Vagina (tissue), 2 donors: ENCODE data around the gene SPTBN1. TPM values are rescaled to one million over a fixed set of nuclear protein-coding genes. Genes with fewer than 3 reads are reported as not detected.
A peak's percentile ranks its signal among the peaks of the same experiment; 100 is the strongest.
"Not testable (repeated sequence)": the region's sequence is repeated elsewhere in the genome, so short reads cannot be mapped to it uniquely, and the experiment has no call there.

Experiments
- DNase-seq, 2 donors: peaks; one replicate each; pipeline ENCODE4 v3.0.0-alpha.2; 2017; ENCODE audit errors: extremely low spot score in 2 of 2
- H3K27ac ChIP-seq: fragments of 200-600 bp; sonication (generic); one replicate; pipeline ENCODE4 v1.5.1; 2019
- H3K27me3 ChIP-seq: fragments of 200-600 bp; sonication (generic); one replicate; pipeline ENCODE4 v1.5.1; 2019
- H3K36me3 ChIP-seq, 2 donors: fragments of 200-600 bp; sonication (generic); one replicate each; pipeline ENCODE4 v1.5.1; 2017 to 2019
- H3K4me1 ChIP-seq: fragments of 200-600 bp; sonication (generic); one replicate; pipeline ENCODE4 v1.5.1; 2019
- H3K4me3 ChIP-seq, 2 donors: fragments of 200-600 bp; sonication (generic); 1 replicate in 1 of 2; 2 replicates in 1 of 2; pipeline ENCODE4 v1.5.1; 2016 to 2019
- H3K9me3 ChIP-seq: fragments of 200-600 bp; sonication (generic); one replicate; pipeline ENCODE4 v1.5.1; 2019
- POLR2A ChIP-seq, 2 donors: fragments of 450-650 bp; IDR thresholded peaks; one replicate each; pipeline ENCODE4 v1.6.1; 2017; ENCODE audit warnings: antibody characterized with exemption in 2 of 2, mild to moderate bottlenecking in 2 of 2, moderate library complexity in 2 of 2
- POLR2AphosphoS5 ChIP-seq, 2 donors: sonication (generic); formaldehyde crosslinking; IDR thresholded peaks; one replicate each; pipeline ENCODE4 v1.9.0; 2017; ENCODE audit warnings: antibody characterized with exemption in 2 of 2, mild to moderate bottlenecking in 2 of 2, low read depth in 1 of 2; ENCODE audit not compliant: insufficient read depth in 1 of 2
- intact Hi-C: fragments of 100-400 bp; cut with DNase I; formaldehyde crosslinking; loops from one replicate; pipeline ENCODE4 v1.15.1; 2023
- total RNA-seq: library from RNA; depleted of rRNA; stranded (reverse); fragments of >200 nt; gene quantifications from one replicate; pipeline ENCODE4 v1.2.3, GENCODE V29; 2016
- TF ChIP-seq, protein P1 (sequence below), 3 experiments: fragments of 450-650 bp in 2 of 3; fragments of 200-600 bp in 1 of 3; sonication (generic) in 1 of 3; IDR thresholded peaks; one replicate each; pipeline ENCODE4 v1.5.1; 2017 to 2019; ENCODE audit warnings: antibody characterized with exemption in 3 of 3, mild to moderate bottlenecking in 2 of 3, moderate library complexity in 2 of 3

The SPTBN1 gene
- total RNA-seq, 1 donor from 2014 or later = 278 TPM

DNA sequence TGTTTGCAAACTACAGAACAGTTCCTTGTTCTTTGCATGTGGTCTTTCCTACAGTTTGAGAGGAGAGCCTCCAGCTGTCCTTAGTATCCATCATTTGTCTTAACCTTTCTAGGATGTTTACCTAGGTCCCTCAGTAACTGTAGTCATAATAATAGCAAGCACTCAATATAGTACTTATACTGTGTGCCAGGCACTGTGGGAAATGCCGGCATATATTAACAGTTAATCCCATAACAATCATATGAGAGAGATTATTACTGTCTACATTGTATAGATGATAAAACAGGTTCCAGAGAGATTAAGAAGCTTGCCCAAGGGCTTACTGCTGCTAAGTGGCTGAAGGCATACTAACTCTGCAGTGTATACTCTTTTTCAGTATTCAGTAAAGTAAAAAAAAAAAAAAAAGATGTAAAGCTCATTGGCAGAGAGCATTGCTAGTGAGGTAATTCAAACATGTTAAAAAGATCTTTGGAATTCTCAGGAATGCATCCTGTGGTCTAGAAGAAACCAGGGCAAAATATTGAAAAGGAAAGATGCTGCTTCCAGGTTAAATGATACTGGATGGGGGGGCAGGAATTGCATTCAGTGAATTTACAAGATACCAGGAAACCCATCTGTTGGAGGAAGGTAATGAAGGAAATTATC lies 72.3 kb downstream of the SPTBN1 start:
- no peak for DNase-seq
- no peaks in the 10 kb centered on the region for H3K9me3 ChIP-seq
- peaks cover 0 to 6% of the 10 kb centered on the region in 2 donors for H3K36me3 ChIP-seq
- H3K4me1 ChIP-seq = peaks cover 52% of the 10 kb centered on the region
- no peaks in the 10 kb centered on the region for H3K27me3 ChIP-seq
- TF ChIP-seq POLR2A (IDR thresholded peaks at IDR 0.05) = no peak
- TF ChIP-seq POLR2AphosphoS5 (IDR thresholded peaks at IDR 0.05; ENCODE audit: insufficient read depth in 1 of 2, low read depth in 1 of 2) = no peak
- TF ChIP-seq, protein P1, sequence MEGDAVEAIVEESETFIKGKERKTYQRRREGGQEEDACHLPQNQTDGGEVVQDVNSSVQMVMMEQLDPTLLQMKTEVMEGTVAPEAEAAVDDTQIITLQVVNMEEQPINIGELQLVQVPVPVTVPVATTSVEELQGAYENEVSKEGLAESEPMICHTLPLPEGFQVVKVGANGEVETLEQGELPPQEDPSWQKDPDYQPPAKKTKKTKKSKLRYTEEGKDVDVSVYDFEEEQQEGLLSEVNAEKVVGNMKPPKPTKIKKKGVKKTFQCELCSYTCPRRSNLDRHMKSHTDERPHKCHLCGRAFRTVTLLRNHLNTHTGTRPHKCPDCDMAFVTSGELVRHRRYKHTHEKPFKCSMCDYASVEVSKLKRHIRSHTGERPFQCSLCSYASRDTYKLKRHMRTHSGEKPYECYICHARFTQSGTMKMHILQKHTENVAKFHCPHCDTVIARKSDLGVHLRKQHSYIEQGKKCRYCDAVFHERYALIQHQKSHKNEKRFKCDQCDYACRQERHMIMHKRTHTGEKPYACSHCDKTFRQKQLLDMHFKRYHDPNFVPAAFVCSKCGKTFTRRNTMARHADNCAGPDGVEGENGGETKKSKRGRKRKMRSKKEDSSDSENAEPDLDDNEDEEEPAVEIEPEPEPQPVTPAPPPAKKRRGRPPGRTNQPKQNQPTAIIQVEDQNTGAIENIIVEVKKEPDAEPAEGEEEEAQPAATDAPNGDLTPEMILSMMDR (IDR thresholded peaks at IDR 0.05) = no peak
- no peak overlapping the region for H3K27ac ChIP-seq
- intact Hi-C loops = loop anchor here (10.0 kb wide), 1 partner anchor 176 kb away; no protein-coding TSS in a partner anchor
- H3K4me3 ChIP-seq = no peak overlapping the region

DNA sequence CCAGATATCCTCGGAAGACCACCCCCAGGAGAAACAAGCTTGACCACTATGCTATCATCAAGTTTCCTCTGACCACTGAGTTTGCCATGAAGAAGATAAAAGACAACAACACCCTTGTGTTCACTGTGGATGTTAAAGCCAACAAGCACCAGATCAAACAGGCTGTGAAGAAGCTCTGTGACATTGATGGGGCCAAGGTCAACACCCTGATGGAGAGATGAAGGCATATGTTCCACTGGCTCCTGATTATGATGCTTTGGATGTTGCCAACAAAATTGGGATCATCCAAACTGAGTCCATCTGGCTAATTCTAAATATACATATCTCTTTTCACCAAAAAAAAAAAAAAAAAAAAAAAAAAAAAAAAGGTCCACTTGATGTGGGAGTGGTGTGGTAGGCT lies 73.4 kb downstream of the SPTBN1 start:
- not testable (repeated sequence) for H3K9me3 ChIP-seq, H3K4me3 ChIP-seq, H3K27ac ChIP-seq, H3K27me3 ChIP-seq, DNase-seq, H3K36me3 ChIP-seq
- peaks cover 52% of the 10 kb centered on the region for H3K4me1 ChIP-seq
- intact Hi-C loops = loop anchor here (10.0 kb wide), 1 partner anchor 175 kb away; no protein-coding TSS in a partner anchor

GRCh38 chr2:54529935-54530334 lies 73.8 kb downstream of the SPTBN1 start:
- intact Hi-C loops = loop anchor here (10.0 kb wide), 1 partner anchor 175 kb away; no protein-coding TSS in a partner anchor
- Histone ChIP-seq H3K36me3 (peaks cover 0 to 6% of the 10 kb centered on the region in 2 donors), H3K4me1 (peaks cover 52% of the 10 kb centered on the region)

DNA sequence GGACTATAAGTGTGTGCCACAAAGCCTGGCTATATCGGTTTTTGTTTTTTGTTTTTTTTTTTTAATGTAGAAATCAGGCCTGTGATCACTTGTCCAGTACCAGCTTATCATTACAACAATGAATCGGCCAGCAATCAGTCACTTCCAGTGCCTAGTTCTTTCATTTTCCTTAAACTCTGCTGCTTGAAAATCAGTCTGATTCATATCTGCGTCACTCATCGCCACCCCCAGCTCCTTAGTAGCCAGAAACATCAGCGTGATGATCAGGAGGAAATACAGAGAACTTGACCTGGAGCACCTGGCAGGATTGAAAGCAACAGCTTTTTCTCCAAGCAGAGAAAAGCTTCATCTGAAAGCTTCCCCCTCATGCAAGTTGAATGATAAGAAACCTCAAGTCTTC lies 75.4 kb downstream of the SPTBN1 start:
- DNase-seq = no peak
- Histone ChIP-seq H3K27me3 (no peaks in the 10 kb centered on the region), H3K4me1 (peaks cover 45% of the 10 kb centered on the region), H3K9me3 (no peaks in the 10 kb centered on the region), H3K36me3 (peaks cover 0 to 4% of the 10 kb centered on the region in 2 donors), H3K4me3 (no peak overlapping the region), H3K27ac (peak overlapping the region; percentile 3)
- TF ChIP-seq POLR2AphosphoS5 (IDR thresholded peaks at IDR 0.05; ENCODE audit: insufficient read depth in 1 of 2, low read depth in 1 of 2) (no peak), POLR2A (IDR thresholded peaks at IDR 0.05) (no peak)
- TF ChIP-seq, protein P1 (IDR thresholded peaks at IDR 0.05) = no peak
- intact Hi-C loops = no loop called here

More at GRCh38 chr2:54529935-54530334, 73.8 kb downstream of the SPTBN1 start:
- no peaks in the 10 kb centered on the region for H3K9me3 ChIP-seq
- DNase-seq = no peak
- no peak overlapping the region for H3K27ac ChIP-seq
- H3K27me3 ChIP-seq = no peaks in the 10 kb centered on the region
- no peak overlapping the region for H3K4me3 ChIP-seq
- TF ChIP-seq POLR2AphosphoS5 (IDR thresholded peaks at IDR 0.05; ENCODE audit: insufficient read depth in 1 of 2, low read depth in 1 of 2) = no peak
- TF ChIP-seq, protein P1 (IDR thresholded peaks at IDR 0.05) = no peak
- TF ChIP-seq POLR2A (IDR thresholded peaks at IDR 0.05) = no peak

DNA sequence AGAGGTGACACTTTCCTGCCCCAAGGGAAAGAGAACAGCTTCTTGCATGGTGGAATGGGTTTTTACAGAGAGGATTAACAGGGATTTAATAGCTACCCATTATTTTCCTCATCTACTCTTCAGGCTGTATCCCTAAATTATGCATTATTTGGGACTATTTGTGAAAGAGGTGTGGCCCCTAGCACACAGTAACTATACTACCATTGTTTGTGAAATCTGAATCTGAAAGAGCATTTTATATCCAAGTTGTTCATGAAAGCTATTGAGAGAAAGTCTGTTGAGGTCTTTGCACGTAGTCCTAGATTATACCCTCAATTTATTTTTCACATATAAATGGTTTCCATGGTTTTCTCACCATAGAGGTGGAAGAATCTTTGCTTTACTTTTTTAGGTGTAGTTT lies 78.1 kb downstream of the SPTBN1 start:
- DNase-seq = no peak
- Histone ChIP-seq H3K36me3 (no peaks in the 10 kb centered on the region), H3K4me1 (peaks cover 45% of the 10 kb centered on the region), H3K4me3 (no peak overlapping the region), H3K27me3 (no peaks in the 10 kb centered on the region), H3K9me3 (no peaks in the 10 kb centered on the region), H3K27ac (no peak overlapping the region)
- TF ChIP-seq POLR2A (IDR thresholded peaks at IDR 0.05) (no peak), POLR2AphosphoS5 (IDR thresholded peaks at IDR 0.05; ENCODE audit: insufficient read depth in 1 of 2, low read depth in 1 of 2) (no peak)
- TF ChIP-seq, protein P1 (IDR thresholded peaks at IDR 0.05) = no peak
- intact Hi-C loops = no loop called here
